H9 (cell line): ENCODE data around the gene MGAT5B. TPM values are rescaled to one million over a fixed set of nuclear protein-coding genes. Genes with fewer than 3 reads are reported as not detected.
A peak's percentile ranks its signal among the peaks of the same experiment; 100 is the strongest.

Experiments used
- DNase-seq: peaks from one replicate; pipeline ENCODE4 v3.0.0-alpha.2; 2017
- H2AFZ ChIP-seq: one replicate; pipeline ENCODE4 v1.6.1; 2013; ENCODE audit warnings: mild to moderate bottlenecking, low read length, control low read depth, moderate library complexity
- H2AK5ac ChIP-seq: 2 replicates; pipeline ENCODE4 v1.6.1; 2013; ENCODE audit warnings: low read length, control low read depth, mixed read lengths; ENCODE audit not compliant: insufficient read length
- H2BK120ac ChIP-seq: one replicate; pipeline ENCODE4 v1.6.1; 2013; ENCODE audit warnings: low read depth, mild to moderate bottlenecking, low read length, control low read depth, inconsistent platforms; ENCODE audit not compliant: poor library complexity, severe bottlenecking
- H2BK12ac ChIP-seq: 2 replicates; pipeline ENCODE4 v1.6.1; 2013; ENCODE audit warnings: low read length, control low read depth, mixed read lengths, low read depth; ENCODE audit not compliant: insufficient read length
- H2BK15ac ChIP-seq: 2 replicates; pipeline ENCODE4 v1.6.1; 2013; ENCODE audit warnings: low read depth, low read length, control low read depth
- H2BK20ac ChIP-seq: one replicate; pipeline ENCODE4 v1.6.1; 2013; ENCODE audit warnings: low read depth, mild to moderate bottlenecking, low read length, control low read depth, inconsistent platforms; ENCODE audit not compliant: poor library complexity, severe bottlenecking
- H2BK5ac ChIP-seq: 2 replicates; pipeline ENCODE4 v1.6.1; 2013; ENCODE audit warnings: low read length, control low read depth, mixed read lengths; ENCODE audit not compliant: insufficient read length
- H3K14ac ChIP-seq: 2 replicates; pipeline ENCODE4 v1.6.1; 2013; ENCODE audit warnings: low read length, control low read depth; ENCODE audit not compliant: insufficient read depth
- H3K18ac ChIP-seq: 2 replicates; pipeline ENCODE4 v1.6.1; 2013; ENCODE audit warnings: low read depth, mild to moderate bottlenecking, mixed read lengths, low read length, control low read depth; ENCODE audit not compliant: insufficient read length
- H3K23ac ChIP-seq: 2 replicates; pipeline ENCODE4 v1.6.1; 2013; ENCODE audit warnings: low read length, control low read depth, mixed read lengths, low read depth; ENCODE audit not compliant: insufficient read length
- H3K23me2 ChIP-seq: 2 replicates; pipeline ENCODE4 v1.6.1; 2013; ENCODE audit warnings: low read depth, mild to moderate bottlenecking, mixed read lengths, low read length, control low read depth; ENCODE audit not compliant: insufficient read length, poor library complexity, severe bottlenecking
- H3K27ac ChIP-seq: 2 replicates; pipeline ENCODE4 v1.5.1; 2013; ENCODE audit warnings: low read length, control low read depth, mixed read lengths, low read depth; ENCODE audit not compliant: insufficient read length
- H3K27me3 ChIP-seq: 2 replicates; pipeline ENCODE4 v1.6.1; 2013; ENCODE audit warnings: low read length, control low read depth, inconsistent platforms; ENCODE audit not compliant: insufficient read depth
- H3K4ac ChIP-seq: 2 replicates; pipeline ENCODE4 v1.6.1; 2013; ENCODE audit warnings: low read depth, mild to moderate bottlenecking, control low read depth, inconsistent platforms, low read length, moderate library complexity
- H3K4me1 ChIP-seq: 2 replicates; pipeline ENCODE4 v1.6.1; 2013; ENCODE audit warnings: low read length, control low read depth, inconsistent platforms; ENCODE audit not compliant: insufficient read depth
- H3K4me2 ChIP-seq: 2 replicates; pipeline ENCODE4 v1.6.1; 2013; ENCODE audit warnings: low read length, control low read depth, mixed read lengths; ENCODE audit not compliant: insufficient read length, insufficient read depth
- H3K56ac ChIP-seq: 2 replicates; pipeline ENCODE4 v1.6.1; 2013; ENCODE audit warnings: low read depth, mild to moderate bottlenecking, mixed read lengths, low read length, control low read depth; ENCODE audit not compliant: insufficient read length
- H3K79me1 ChIP-seq: 2 replicates; pipeline ENCODE4 v1.6.1; 2013; ENCODE audit warnings: low read depth, mild to moderate bottlenecking, moderate library complexity, low read length, control low read depth, inconsistent platforms; ENCODE audit not compliant: insufficient read depth, poor library complexity, severe bottlenecking
- H3K79me2 ChIP-seq: 2 replicates; pipeline ENCODE4 v1.6.1; 2013; ENCODE audit warnings: low read length, control low read depth, inconsistent platforms; ENCODE audit not compliant: insufficient read depth
- H3K9ac ChIP-seq: 2 replicates; pipeline ENCODE4 v1.6.1; 2013; ENCODE audit warnings: low read length, control low read depth, mixed read lengths; ENCODE audit not compliant: insufficient read length; ENCODE audit errors: extremely low read depth
- H3K9me3 ChIP-seq: one replicate; pipeline ENCODE4 v1.6.1; 2013; ENCODE audit warnings: low read depth, low read length, inconsistent platforms; ENCODE audit not compliant: control insufficient read depth
- H3T11ph ChIP-seq: one replicate; pipeline ENCODE4 v1.6.1; 2013; ENCODE audit warnings: mild to moderate bottlenecking, low read length, control low read depth, inconsistent platforms
- H4K20me1 ChIP-seq: one replicate; pipeline ENCODE4 v1.6.1; 2013; ENCODE audit not compliant: control insufficient read depth, insufficient read length, insufficient read depth
- H4K5ac ChIP-seq: 2 replicates; pipeline ENCODE4 v1.6.1; 2013; ENCODE audit warnings: low read depth, mild to moderate bottlenecking, mixed read lengths, low read length, control low read depth; ENCODE audit not compliant: insufficient read length
- H4K8ac ChIP-seq: replicated peaks from 2 replicates; pipeline ENCODE4 v1.6.1; 2013; ENCODE audit warnings: low read length, control low read depth, mixed read lengths, low read depth; ENCODE audit not compliant: insufficient read length
- H4K91ac ChIP-seq: 2 replicates; pipeline ENCODE4 v1.6.1; 2013; ENCODE audit warnings: low read depth, mild to moderate bottlenecking, moderate library complexity, mixed read lengths, low read length, control low read depth; ENCODE audit not compliant: insufficient read length
- H3K27ac Mint-ChIP-seq, 3 experiments: 2 replicates in 2 of 3; 3 replicates in 1 of 3; pipeline ENCODE4 v1.8.0; 2020 to 2021; ENCODE audit warnings: mixed read lengths in 3 of 3, mild to moderate bottlenecking in 1 of 3, moderate library complexity in 1 of 3
- H3K27me3 Mint-ChIP-seq: 2 replicates; pipeline ENCODE4 v1.8.0; 2021; ENCODE audit warnings: low read depth, mild to moderate bottlenecking, moderate library complexity, mixed read lengths
- H3K36me3 Mint-ChIP-seq, 3 experiments: 2 replicates in 2 of 3; 3 replicates in 1 of 3; pipeline ENCODE4 v1.8.0; 2020 to 2021; ENCODE audit warnings: low read depth in 3 of 3, mixed read lengths in 3 of 3; ENCODE audit not compliant: insufficient read depth in 1 of 3
- H3K4me1 Mint-ChIP-seq, 2 experiments: 2 replicates each; pipeline ENCODE4 v1.8.0; 2020; ENCODE audit warnings: mixed read lengths in 2 of 2
- H3K4me3 Mint-ChIP-seq, 2 experiments: 2 replicates in 1 of 2; 3 replicates in 1 of 2; pipeline ENCODE4 v1.8.0; 2020 to 2021; ENCODE audit warnings: mild to moderate bottlenecking in 2 of 2, mixed read lengths in 2 of 2, moderate library complexity in 1 of 2
- H3K9me3 Mint-ChIP-seq, 2 experiments: 2 replicates in 1 of 2; 3 replicates in 1 of 2; pipeline ENCODE4 v1.8.0; 2020; ENCODE audit warnings: mild to moderate bottlenecking in 2 of 2, mixed read lengths in 2 of 2, moderate library complexity in 1 of 2
- WGBS: extraction: QIAGEN DNeasy Blood & Tissue Kit; methylation state at CpG from one replicate; pipeline ENCODE4 v1.1.7; 2013; ENCODE audit warnings: missing lambda C conversion rate, low lambda C conversion rate, mixed read lengths; ENCODE audit not compliant: insufficient read length; ENCODE audit errors: extremely low coverage; 5-methylcytosine and 5-hydroxymethylcytosine counted together
- total RNA-seq: library from RNA; stranded (reverse); gene quantifications from 2 replicates; pipeline ENCODE4 v1.2.1, GENCODE V29; 2021
- TF ChIP-seq, protein P1 (sequence below): fragments of 200-600 bp; sonication (generic); conservative IDR thresholded peaks from 3 replicates; pipeline ENCODE4 v1.8.0; 2021; ENCODE audit warnings: antibody characterized with exemption, mild to moderate bottlenecking

The MGAT5B gene
- total RNA-seq, 1 experiment from 2014 or later = 4.9 TPM

DNA sequence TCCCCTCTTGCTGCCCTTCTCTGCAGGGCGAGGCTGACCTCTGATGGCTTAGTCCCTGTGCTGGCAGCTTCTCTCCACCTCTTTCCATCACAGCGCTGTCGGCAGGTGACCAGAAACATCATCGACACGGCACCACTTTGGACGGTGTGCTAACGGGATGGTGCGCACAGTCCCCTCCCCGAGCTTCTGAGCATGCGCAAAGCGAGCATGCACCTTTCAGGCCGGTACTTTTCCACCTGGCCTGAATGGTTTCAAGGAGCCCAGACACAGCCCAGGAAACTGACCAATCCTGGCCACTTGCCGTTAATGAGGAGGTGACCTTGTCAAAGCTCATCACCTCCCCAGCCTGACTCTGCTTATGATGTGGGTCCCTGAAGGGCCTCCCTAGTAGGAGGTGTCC is 54.8 kb downstream of the MGAT5B start:
- Mint-ChIP-seq H3K27me3 (no peaks in the 10 kb centered on the region), H3K9me3 (peaks cover 0 to 3% of the 10 kb centered on the region in 2 experiments; a peak in 2 of 5 replicates), H3K36me3 (peaks cover 0 to 5% (median 2%) of the 10 kb centered on the region in 3 experiments; a peak in 3 of 7 replicates), H3K27ac (peak overlapping the region in 1 of 3 experiments; percentile 25; a peak in 1 of 7 replicates), H3K4me3 (no peak overlapping the region), H3K4me1 (peaks cover 18 to 32% of the 10 kb centered on the region in 2 experiments)
- Histone ChIP-seq H3K18ac (no peak overlapping the region), H3K27ac (no peak overlapping the region), H3K27me3 (no peaks in the 10 kb centered on the region), H3K4ac (no peak overlapping the region), H2BK15ac (no peak overlapping the region), H2AK5ac (no peak overlapping the region), H3K4me1 (no peaks in the 10 kb centered on the region), H3K79me2 (no peaks in the 10 kb centered on the region), H2BK120ac (no peak overlapping the region), H3K23me2 (no peaks in the 10 kb centered on the region), H3K14ac (no peak overlapping the region), H2BK5ac (no peak overlapping the region), H4K20me1 (no peaks in the 10 kb centered on the region), H2AFZ (no peak overlapping the region), H3T11ph (no peak overlapping the region), H3K9ac (no peak overlapping the region), H3K4me2 (no peak overlapping the region), H4K8ac (no peak overlapping the region), H4K5ac (no peak overlapping the region), H3K56ac (no peak overlapping the region), H2BK12ac (no peak overlapping the region), H4K91ac (no peak overlapping the region), H3K9me3 (no peaks in the 10 kb centered on the region), H3K23ac (no peak overlapping the region), H2BK20ac (no peak overlapping the region), H3K79me1 (no peaks in the 10 kb centered on the region)
- TF ChIP-seq, protein P1, sequence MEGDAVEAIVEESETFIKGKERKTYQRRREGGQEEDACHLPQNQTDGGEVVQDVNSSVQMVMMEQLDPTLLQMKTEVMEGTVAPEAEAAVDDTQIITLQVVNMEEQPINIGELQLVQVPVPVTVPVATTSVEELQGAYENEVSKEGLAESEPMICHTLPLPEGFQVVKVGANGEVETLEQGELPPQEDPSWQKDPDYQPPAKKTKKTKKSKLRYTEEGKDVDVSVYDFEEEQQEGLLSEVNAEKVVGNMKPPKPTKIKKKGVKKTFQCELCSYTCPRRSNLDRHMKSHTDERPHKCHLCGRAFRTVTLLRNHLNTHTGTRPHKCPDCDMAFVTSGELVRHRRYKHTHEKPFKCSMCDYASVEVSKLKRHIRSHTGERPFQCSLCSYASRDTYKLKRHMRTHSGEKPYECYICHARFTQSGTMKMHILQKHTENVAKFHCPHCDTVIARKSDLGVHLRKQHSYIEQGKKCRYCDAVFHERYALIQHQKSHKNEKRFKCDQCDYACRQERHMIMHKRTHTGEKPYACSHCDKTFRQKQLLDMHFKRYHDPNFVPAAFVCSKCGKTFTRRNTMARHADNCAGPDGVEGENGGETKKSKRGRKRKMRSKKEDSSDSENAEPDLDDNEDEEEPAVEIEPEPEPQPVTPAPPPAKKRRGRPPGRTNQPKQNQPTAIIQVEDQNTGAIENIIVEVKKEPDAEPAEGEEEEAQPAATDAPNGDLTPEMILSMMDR = no peak
- no peak for DNase-seq
- no CpG with 5 or more reads among the region's 13 CpGs for WGBS
